ENCODE measurements around the gene CRYGD.

Gene CRYGD

GRCh38 chr2:208093128-208093527 lies 31.2 kb downstream of the CRYGD start:
- no peak overlapping the region for H3K27ac ChIP-seq
- no peak for TF ChIP-seq ZFX (IDR thresholded peaks at IDR 0.05)
- no peak for TF ChIP-seq CTCF (conservative IDR thresholded peaks at IDR 0.05)

- H3K27ac ChIP-seq = no peak overlapping the region
- no peak for TF ChIP-seq ZFX (IDR thresholded peaks at IDR 0.05)
- TF ChIP-seq CTCF (conservative IDR thresholded peaks at IDR 0.05) = no peak
Observed at GRCh38 chr2:208092093-208092832, 32.1 kb downstream of the CRYGD start.

DNA sequence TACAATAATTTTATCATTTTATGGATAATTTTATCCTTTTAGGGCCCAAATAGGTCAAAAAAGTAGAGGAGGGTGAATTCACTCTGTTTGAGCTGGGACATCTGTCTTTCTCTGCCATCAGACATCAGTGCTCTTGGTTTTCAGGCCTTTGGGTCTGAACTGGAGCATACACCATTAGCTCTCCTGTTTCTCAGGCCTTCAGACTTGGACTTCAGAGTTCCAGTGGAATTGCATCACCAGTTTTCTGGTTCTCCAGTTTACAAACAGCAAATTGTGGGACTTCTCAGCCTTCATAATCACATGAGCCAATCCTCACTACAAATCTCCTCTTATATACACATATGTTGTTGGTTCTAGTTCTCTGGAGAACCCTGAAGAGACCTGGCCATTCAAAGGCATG lies 33.9 kb downstream of the CRYGD start:
- TF ChIP-seq CTCF (conservative IDR thresholded peaks at IDR 0.05) (no peak), ZFX (IDR thresholded peaks at IDR 0.05) (no peak)
- H3K27ac ChIP-seq = no peak overlapping the region

GRCh38 chr2:208086029-208086428 lies 38.3 kb downstream of the CRYGD start:
- no peak for TF ChIP-seq ZFX (IDR thresholded peaks at IDR 0.05)
- no peak for TF ChIP-seq CTCF (conservative IDR thresholded peaks at IDR 0.05)
- no peak overlapping the region for H3K27ac ChIP-seq

DNA sequence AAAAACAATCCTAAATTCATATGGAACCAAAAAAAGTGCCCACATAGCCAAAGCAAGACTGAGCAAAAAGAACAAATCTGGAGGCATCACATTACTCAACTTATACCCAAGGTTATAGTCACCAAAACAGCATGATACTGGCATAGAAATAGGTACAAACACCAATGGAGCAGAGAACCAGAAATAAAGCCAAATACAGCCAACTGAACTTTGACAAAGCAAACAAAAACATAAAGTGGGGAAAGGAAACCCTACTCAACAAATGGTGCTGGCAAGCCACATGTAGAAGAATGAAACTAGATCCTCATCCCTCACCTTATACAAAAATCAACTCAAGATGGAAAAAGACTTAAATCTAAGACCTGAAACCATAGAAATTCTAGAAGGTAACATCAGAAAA lies 40.5 kb downstream of the CRYGD start:
- no peak overlapping the region for H3K27ac ChIP-seq
- TF ChIP-seq ZFX (IDR thresholded peaks at IDR 0.05) (no peak), CTCF (conservative IDR thresholded peaks at IDR 0.05) (no peak)

- TF ChIP-seq ZFX (IDR thresholded peaks at IDR 0.05) = no peak
- TF ChIP-seq CTCF (conservative IDR thresholded peaks at IDR 0.05) = no peak
- no peak overlapping the region for H3K27ac ChIP-seq
Observed at GRCh38 chr2:208077276-208077675, 47.0 kb downstream of the CRYGD start.

DNA sequence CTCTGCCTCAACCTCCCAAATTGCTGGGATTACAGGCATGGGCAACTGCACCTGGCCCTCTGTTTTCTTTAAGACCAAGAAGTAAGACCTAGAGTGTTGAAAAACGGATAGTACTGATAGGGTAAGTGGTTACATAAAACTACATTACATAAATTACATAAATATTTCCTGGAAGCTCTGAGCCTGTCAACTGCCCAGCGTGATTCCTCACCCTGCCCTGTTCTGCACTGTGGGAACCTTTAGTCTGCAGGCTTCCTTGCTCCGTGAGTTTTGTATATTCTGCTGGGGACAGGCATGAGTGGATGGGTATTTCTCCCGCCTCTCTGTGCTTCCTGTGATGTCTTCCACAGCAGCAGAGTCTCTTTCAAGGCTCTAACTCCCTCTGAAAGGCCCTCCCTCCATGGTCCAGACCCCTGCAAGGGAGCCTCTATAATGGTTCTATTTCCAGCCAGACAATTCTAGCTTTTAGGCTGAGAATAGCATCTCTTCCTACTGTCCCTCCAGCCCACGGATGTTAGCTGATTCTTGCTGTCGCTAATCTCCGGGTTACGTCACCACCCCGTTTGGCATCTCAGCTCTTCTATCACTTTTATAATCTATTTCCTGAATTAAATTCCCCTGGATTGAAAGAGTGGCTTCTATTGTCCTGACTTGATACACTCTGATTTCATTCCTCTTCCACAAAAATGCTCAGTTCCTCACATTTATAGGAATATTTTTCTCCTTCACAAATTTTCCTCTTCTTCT lies 49.5 kb downstream of the CRYGD start:
- TF ChIP-seq CTCF (conservative IDR thresholded peaks at IDR 0.05) = no peak
- no peak for TF ChIP-seq ZFX (IDR thresholded peaks at IDR 0.05)
- H3K27ac ChIP-seq = no peak overlapping the region
